IPS DF 6.9 (cell line): ENCODE results near the gene SYNE2.
"Not testable (repeated sequence)": the region's sequence is repeated elsewhere in the genome, so short reads cannot be mapped to it uniquely, and the experiment has no call there.

Experiments
- DNase-seq: peaks from one replicate; pipeline ENCODE4 v3.0.0-alpha.2; 2013; ENCODE audit warnings: low read depth, low spot score
- H3K27ac ChIP-seq: one replicate; pipeline ENCODE4 v1.5.1; 2013; ENCODE audit warnings: low read length, control low read depth
- H3K27me3 ChIP-seq: 2 replicates; pipeline ENCODE4 v1.6.1; 2013; ENCODE audit warnings: mild to moderate bottlenecking, low read length; ENCODE audit not compliant: control insufficient read depth, insufficient read depth
- H3K36me3 ChIP-seq: 2 replicates; pipeline ENCODE4 v1.6.1; 2013; ENCODE audit warnings: low read length; ENCODE audit not compliant: control insufficient read depth, insufficient read depth
- H3K4me1 ChIP-seq: 2 replicates; pipeline ENCODE4 v1.6.1; 2013; ENCODE audit warnings: low read length; ENCODE audit not compliant: control insufficient read depth, insufficient read depth
- H3K4me3 ChIP-seq: 2 replicates; pipeline ENCODE4 v1.5.1; 2013; ENCODE audit warnings: mild to moderate bottlenecking, low read length
- H3K9me3 ChIP-seq: 2 replicates; pipeline ENCODE4 v1.6.1; 2013; ENCODE audit warnings: low read length, inconsistent platforms; ENCODE audit not compliant: control insufficient read depth, insufficient read depth
- WGBS: extraction: QIAGEN DNeasy Blood & Tissue Kit; methylation state at CpG from one replicate; pipeline ENCODE4 v1.1.7; 2013; ENCODE audit warnings: mixed read lengths, missing lambda C conversion rate; ENCODE audit not compliant: insufficient read length, insufficient coverage; 5-methylcytosine and 5-hydroxymethylcytosine counted together

SYNE2 gene

GRCh38 chr14:64149921-64150320 lies 297.1 kb downstream of the SYNE2 start:
- H3K27ac ChIP-seq, result no peak overlapping the region
- no peak for DNase-seq
- H3K4me1 ChIP-seq, result no peaks in the 10 kb centered on the region
- no peaks in the 10 kb centered on the region for H3K27me3 ChIP-seq
- H3K9me3 ChIP-seq, result no peaks in the 10 kb centered on the region
- no peak overlapping the region for H3K4me3 ChIP-seq
- no CpG with 5 or more reads among the region's 8 CpGs for WGBS
- no peaks in the 10 kb centered on the region for H3K36me3 ChIP-seq

GRCh38 chr14:64158608-64159007 lies 305.8 kb downstream of the SYNE2 start:
- no peak for DNase-seq
- no peaks in the 10 kb centered on the region for H3K9me3 ChIP-seq
- no peaks in the 10 kb centered on the region for H3K27me3 ChIP-seq
- H3K27ac ChIP-seq, result no peak overlapping the region
- WGBS, result no CpG with 5 or more reads among the region's 2 CpGs
- no peaks in the 10 kb centered on the region for H3K4me1 ChIP-seq
- no peak overlapping the region for H3K4me3 ChIP-seq
- H3K36me3 ChIP-seq, result 0 out of 2 replicates have a peak, but pooled peaks cover 3% of the 10 kb centered on the region

GRCh38 chr14:64159588-64159987 lies 306.8 kb downstream of the SYNE2 start:
- WGBS, result no CpG with 5 or more reads among the region's 3 CpGs

GRCh38 chr14:64170181-64170580 lies 317.4 kb downstream of the SYNE2 start:
- H3K36me3 ChIP-seq, result peaks cover 5% of the 10 kb centered on the region; the same call in 1 of the 2 replicates
- no peak for DNase-seq

More at GRCh38 chr14:64159588-64159987, 306.8 kb downstream of the SYNE2 start:
- H3K27ac ChIP-seq, result no peak overlapping the region
- no peaks in the 10 kb centered on the region for H3K4me1 ChIP-seq
- H3K9me3 ChIP-seq, result no peaks in the 10 kb centered on the region
- DNase-seq, result no peak
- no peak overlapping the region for H3K4me3 ChIP-seq
- H3K36me3 ChIP-seq, result 0 out of 2 replicates have a peak, but pooled peaks cover 3% of the 10 kb centered on the region
- no peaks in the 10 kb centered on the region for H3K27me3 ChIP-seq

GRCh38 chr14:64174922-64175782 lies 322.3 kb downstream of the SYNE2 start:
- Histone ChIP-seq H3K4me1 (no peaks in the 10 kb centered on the region), H3K27ac (no peak overlapping the region), H3K4me3 (no peak overlapping the region), H3K9me3 (no peaks in the 10 kb centered on the region), H3K36me3 (peaks cover 4% of the 10 kb centered on the region; the same call in 1 of the 2 replicates), H3K27me3 (no peaks in the 10 kb centered on the region)
- DNase-seq, result no peak
- WGBS, result no CpG with 5 or more reads among the region's 2 CpGs

More at GRCh38 chr14:64170181-64170580, 317.4 kb downstream of the SYNE2 start:
- Histone ChIP-seq H3K9me3 (no peaks in the 10 kb centered on the region), H3K4me1 (no peaks in the 10 kb centered on the region), H3K27me3 (no peaks in the 10 kb centered on the region), H3K4me3 (no peak overlapping the region), H3K27ac (no peak overlapping the region)
- WGBS, result no CpG with 5 or more reads among the region's 8 CpGs

- Histone ChIP-seq H3K27ac (no peak overlapping the region), H3K4me1 (no peaks in the 10 kb centered on the region), H3K4me3 (no peak overlapping the region), H3K36me3 (no peaks in the 10 kb centered on the region), H3K9me3 (no peaks in the 10 kb centered on the region), H3K27me3 (no peaks in the 10 kb centered on the region)
- no peak for DNase-seq
- no CpG with 5 or more reads among the region's 2 CpGs for WGBS
Observed at GRCh38 chr14:64176330-64176729, 323.5 kb downstream of the SYNE2 start.

- Histone ChIP-seq H3K9me3 (no peaks in the 10 kb centered on the region), H3K27me3 (no peaks in the 10 kb centered on the region), H3K27ac (no peak overlapping the region), H3K4me1 (no peaks in the 10 kb centered on the region), H3K36me3 (no peaks in the 10 kb centered on the region), H3K4me3 (no peak overlapping the region)
- DNase-seq, result no peak
- WGBS, result no CpG with 5 or more reads among the region's 3 CpGs
Observed at GRCh38 chr14:64178814-64179213, 326.0 kb downstream of the SYNE2 start.

GRCh38 chr14:64182908-64183307 lies 330.1 kb downstream of the SYNE2 start:
- not testable (repeated sequence) for H3K9me3 ChIP-seq

GRCh38 chr14:64184103-64184729 lies 331.4 kb downstream of the SYNE2 start:
- Histone ChIP-seq H3K36me3 (no peaks in the 10 kb centered on the region), H3K27me3 (no peaks in the 10 kb centered on the region), H3K4me1 (peaks cover 1% of the 10 kb centered on the region; the same call in 1 of the 2 replicates), H3K4me3 (no peak overlapping the region), H3K27ac (no peak overlapping the region), H3K9me3 (no peaks in the 10 kb centered on the region)
- WGBS, result no CpG with 5 or more reads among the region's 7 CpGs
- DNase-seq, result no peak

More at GRCh38 chr14:64182908-64183307, 330.1 kb downstream of the SYNE2 start:
- not testable (repeated sequence) for DNase-seq, H3K36me3 ChIP-seq, H3K4me1 ChIP-seq, H3K27ac ChIP-seq, H3K4me3 ChIP-seq, H3K27me3 ChIP-seq
- no CpG with 5 or more reads among the region's 40 CpGs for WGBS

GRCh38 chr14:64185184-64185583 lies 332.4 kb downstream of the SYNE2 start:
- H3K9me3 ChIP-seq, result no peaks in the 10 kb centered on the region
- H3K4me1 ChIP-seq, result peaks cover 1% of the 10 kb centered on the region; the same call in 1 of the 2 replicates
- no peaks in the 10 kb centered on the region for H3K27me3 ChIP-seq
- H3K27ac ChIP-seq, result no peak overlapping the region
- no CpG with 5 or more reads among the region's 1 CpG for WGBS
- H3K36me3 ChIP-seq, result no peaks in the 10 kb centered on the region; the same call in 1 of the 2 replicates
- no peak overlapping the region for H3K4me3 ChIP-seq
- DNase-seq, result no peak
